ENCODE measurements around the gene HNRNPC.
"Not testable (repeated sequence)": the region's sequence is repeated elsewhere in the genome, so short reads cannot be mapped to it uniquely, and the experiment has no call there.

Gene HNRNPC

DNA sequence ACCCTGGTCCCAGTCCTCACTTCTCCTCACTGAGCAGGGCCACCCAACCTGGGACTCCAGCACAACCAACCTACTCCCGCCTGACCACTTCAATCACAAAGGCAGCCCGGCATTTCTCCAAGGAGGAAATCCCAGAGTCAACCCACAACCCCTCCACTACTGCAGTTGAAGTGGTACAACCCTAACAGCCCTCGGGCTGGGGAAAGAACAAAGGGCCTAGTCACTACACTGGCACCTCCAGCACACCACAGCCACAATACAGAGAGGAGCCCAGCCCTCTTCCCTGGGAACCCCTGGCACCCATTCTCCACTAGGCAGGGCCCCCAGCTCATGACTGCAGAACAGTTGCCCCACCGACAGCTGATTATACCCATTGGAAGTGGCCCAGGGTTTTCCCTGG, 99.7 kb downstream of the HNRNPC start:
- DNase-seq (ENCODE audit: low read depth, low spot score): no peak
- H3K4me3 ChIP-seq (ENCODE audit: low read depth, low read length): no peak overlapping the region
- in situ Hi-C loops (cut with HindIII; ENCODE audit: low sequenced_read_pairs): no loop called here
- TF ChIP-seq, protein P1, sequence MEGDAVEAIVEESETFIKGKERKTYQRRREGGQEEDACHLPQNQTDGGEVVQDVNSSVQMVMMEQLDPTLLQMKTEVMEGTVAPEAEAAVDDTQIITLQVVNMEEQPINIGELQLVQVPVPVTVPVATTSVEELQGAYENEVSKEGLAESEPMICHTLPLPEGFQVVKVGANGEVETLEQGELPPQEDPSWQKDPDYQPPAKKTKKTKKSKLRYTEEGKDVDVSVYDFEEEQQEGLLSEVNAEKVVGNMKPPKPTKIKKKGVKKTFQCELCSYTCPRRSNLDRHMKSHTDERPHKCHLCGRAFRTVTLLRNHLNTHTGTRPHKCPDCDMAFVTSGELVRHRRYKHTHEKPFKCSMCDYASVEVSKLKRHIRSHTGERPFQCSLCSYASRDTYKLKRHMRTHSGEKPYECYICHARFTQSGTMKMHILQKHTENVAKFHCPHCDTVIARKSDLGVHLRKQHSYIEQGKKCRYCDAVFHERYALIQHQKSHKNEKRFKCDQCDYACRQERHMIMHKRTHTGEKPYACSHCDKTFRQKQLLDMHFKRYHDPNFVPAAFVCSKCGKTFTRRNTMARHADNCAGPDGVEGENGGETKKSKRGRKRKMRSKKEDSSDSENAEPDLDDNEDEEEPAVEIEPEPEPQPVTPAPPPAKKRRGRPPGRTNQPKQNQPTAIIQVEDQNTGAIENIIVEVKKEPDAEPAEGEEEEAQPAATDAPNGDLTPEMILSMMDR (IDR thresholded peaks at IDR 0.05; ENCODE audit: low read depth, low read length): no peak

DNA sequence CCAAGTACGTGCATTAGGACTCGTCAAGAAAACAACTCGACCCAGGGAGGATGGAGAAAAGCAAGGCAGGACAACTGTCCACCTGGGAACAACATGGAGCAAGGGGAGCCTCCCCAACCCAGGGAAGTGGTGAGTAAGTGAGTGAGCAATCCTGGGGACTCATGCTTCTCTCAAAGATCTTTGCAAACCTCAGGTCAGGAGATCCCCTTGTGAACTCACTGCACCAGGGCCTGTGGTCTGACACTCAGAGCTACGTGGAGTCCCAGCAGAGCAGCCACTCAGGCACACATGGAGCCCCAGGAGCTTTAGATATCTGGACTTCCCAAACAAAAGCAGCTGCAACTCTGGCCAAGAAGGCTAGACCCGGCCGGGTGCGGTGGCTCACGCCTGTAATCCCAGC, 101.2 kb downstream of the HNRNPC start:
- no peak for DNase-seq (ENCODE audit: low read depth, low spot score)
- TF ChIP-seq, protein P1 (IDR thresholded peaks at IDR 0.05; ENCODE audit: low read depth, low read length): no peak
- no peak overlapping the region for H3K4me3 ChIP-seq (ENCODE audit: low read depth, low read length)
- in situ Hi-C loops (cut with HindIII; ENCODE audit: low sequenced_read_pairs): no loop called here

DNA sequence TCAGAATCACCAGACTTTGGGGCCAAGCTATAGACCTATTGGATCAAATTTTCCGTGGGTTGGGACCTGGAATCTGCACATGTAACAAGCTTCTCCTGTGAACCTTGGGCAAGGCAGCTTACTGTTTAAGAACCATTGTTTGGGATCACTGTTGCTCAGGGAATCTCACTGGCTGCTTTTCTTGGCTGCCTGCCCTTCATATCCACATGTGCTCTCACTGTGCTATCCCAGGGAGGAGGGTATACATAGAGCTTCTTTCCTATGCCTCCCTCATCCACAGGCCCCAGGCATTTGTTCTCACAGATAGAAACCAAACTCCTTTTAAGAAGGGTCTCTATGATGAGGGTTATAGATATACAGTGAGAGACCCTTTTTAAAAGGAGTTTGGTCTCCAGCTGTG, 103.6 kb downstream of the HNRNPC start:
- DNase-seq (ENCODE audit: low read depth, low spot score): peak; percentile 9
- H3K4me3 ChIP-seq (ENCODE audit: low read depth, low read length); in situ Hi-C loops (cut with HindIII; ENCODE audit: low sequenced_read_pairs): not testable (repeated sequence)

DNA sequence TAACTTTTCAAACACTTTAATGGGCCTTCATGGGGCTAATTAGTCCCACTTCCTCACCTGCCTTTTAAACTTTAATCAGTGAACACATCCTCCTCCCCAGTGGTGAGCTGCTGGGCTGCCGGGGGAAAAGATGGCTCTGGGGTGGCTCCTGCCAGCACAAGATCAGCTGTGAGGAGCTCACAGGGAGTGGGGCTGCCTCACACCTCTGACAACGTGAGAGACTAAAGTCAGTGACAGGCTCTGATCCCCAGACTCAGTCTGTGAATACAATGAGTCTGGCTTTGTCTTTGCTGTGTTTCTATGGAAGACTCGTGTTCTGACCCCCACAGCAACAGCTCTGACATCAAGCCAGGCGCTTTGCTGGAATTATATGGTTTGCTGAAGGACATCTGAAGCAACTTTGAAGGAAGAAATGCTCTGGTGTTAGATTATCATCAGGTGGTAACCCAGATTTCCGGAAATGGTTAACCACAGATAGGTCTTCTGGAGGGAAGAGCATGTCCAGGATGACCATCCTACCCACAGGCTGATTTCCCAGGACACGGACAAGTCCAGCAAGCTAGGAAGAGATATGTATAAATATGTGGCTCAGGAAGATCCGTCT, 104.1 kb downstream of the HNRNPC start:
- H3K4me3 ChIP-seq (ENCODE audit: low read depth, low read length); in situ Hi-C loops (cut with HindIII; ENCODE audit: low sequenced_read_pairs): not testable (repeated sequence)
- peak; percentile 22 for DNase-seq (ENCODE audit: low read depth, low spot score)

DNA sequence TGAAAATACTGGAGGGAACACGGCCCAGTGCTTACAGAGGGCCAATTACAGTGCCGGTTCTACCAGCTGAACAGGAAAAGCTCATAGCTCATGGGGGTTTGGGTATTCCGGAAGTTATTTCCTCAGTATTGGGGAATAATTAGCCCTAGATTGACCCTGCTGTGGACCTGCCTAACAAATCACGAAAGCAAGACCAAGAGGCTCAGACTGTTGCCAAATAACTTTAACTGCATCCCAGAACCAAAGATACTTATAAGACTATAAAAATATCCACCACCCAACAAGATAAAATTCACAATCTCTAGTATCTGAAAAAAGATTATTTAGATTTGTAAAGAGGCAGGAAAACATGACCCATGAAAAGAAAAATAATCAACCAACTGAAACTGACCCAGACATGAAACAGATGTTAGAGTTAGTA, 105.4 kb downstream of the HNRNPC start:
- TF ChIP-seq, protein P1 (IDR thresholded peaks at IDR 0.05; ENCODE audit: low read depth, low read length): no peak
- DNase-seq (ENCODE audit: low read depth, low spot score): no peak
- no peak overlapping the region for H3K4me3 ChIP-seq (ENCODE audit: low read depth, low read length)
- in situ Hi-C loops (cut with HindIII; ENCODE audit: low sequenced_read_pairs): no loop called here

DNA sequence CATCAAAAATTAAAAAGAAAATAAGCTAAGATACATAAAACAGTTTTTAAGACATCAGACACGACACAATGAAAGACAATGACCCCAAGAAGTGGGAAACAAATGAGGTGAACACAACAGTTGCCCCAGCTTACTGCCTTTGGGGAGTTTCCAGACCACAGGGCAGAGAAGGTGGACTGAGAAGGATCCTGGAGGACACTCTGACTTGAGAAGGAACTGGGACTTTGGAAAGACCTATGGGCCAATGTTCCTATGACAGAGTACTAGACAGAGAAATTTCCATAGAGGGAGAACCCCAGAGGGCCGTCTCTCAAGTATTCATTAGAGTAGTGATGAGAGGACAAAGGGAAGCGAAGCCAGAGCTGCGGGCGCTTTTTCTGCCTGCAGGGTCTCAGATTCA, 107.2 kb downstream of the HNRNPC start:
- in situ Hi-C loops (cut with HindIII; ENCODE audit: low sequenced_read_pairs): no loop called here
- TF ChIP-seq, protein P1 (IDR thresholded peaks at IDR 0.05; ENCODE audit: low read depth, low read length): no peak
- DNase-seq (ENCODE audit: low read depth, low spot score): no peak
- no peak overlapping the region for H3K4me3 ChIP-seq (ENCODE audit: low read depth, low read length)

DNA sequence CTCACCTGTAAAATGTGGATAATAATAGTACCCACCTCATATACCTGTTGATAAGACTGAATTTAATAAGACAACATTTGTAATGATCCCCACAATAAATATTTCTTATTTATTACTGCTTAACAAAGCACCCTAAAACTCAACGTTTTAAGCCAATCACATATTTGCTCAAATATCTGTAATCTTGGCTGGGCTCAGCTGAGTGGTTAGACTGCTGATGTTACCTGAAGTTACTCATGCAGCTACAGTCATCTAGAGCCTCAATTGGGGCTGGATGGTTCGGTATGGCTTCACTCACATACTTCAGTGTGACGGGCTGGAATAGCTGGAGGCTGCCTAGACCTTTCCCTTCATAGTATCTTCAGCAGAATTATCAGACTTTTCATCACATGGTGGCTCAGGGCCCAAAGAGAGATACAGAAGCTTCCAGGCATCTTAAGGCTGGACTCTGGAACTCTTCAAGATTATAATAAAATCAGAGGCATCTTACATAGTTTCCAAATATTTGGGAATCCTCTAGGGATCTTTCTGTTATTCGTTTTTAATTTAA, 109.1 kb downstream of the HNRNPC start:
- DNase-seq (ENCODE audit: low read depth, low spot score): no peak
- H3K4me3 ChIP-seq (ENCODE audit: low read depth, low read length): no peak overlapping the region
- in situ Hi-C loops (cut with HindIII; ENCODE audit: low sequenced_read_pairs): no loop called here
- TF ChIP-seq, protein P1 (IDR thresholded peaks at IDR 0.05; ENCODE audit: low read depth, low read length): no peak

All from astrocyte of the spinal cord (primary cell).